ENCODE data around the gene THSD7B.

DNA sequence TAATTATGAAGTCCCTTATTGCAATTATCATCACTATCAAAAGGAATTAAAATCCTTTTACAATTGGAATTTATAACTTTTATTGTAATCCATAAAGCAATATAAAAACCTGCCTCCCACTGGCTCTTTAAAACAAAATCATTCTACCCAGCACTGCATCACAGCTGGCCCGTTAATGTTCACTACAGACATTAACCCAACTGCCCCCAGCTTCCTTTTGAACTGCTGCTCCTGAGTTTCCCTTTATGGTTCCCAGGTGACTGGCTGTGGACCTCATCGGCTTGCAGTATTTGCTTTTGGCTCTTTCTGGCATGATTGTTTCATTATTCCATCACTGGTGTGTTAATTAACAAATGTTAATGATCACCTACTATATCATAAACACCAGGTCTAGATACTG lies 535.6 kb downstream of the THSD7B start:
- TF ChIP-seq POLR2A (IDR thresholded peaks at IDR 0.05; ENCODE audit: low read depth, low read length): no peak
- no peak for TF ChIP-seq CTCF (IDR thresholded peaks at IDR 0.05 in 2 of 3, conservative IDR thresholded peaks at IDR 0.05 in 1 of 3; ENCODE audit: control insufficient read depth in 2 of 3, extremely low read depth in 1 of 3, insufficient read depth in 1 of 3, low read depth in 3 of 3, low read length in 3 of 3)
- no peak for TF ChIP-seq IRF5 (IDR thresholded peaks at IDR 0.05; ENCODE audit: borderline replicate concordance)
- TF ChIP-seq SUPT20H (IDR thresholded peaks at IDR 0.05; ENCODE audit: borderline replicate concordance, control insufficient read depth, low read depth, low read length): no peak
- TF ChIP-seq, protein P1, sequence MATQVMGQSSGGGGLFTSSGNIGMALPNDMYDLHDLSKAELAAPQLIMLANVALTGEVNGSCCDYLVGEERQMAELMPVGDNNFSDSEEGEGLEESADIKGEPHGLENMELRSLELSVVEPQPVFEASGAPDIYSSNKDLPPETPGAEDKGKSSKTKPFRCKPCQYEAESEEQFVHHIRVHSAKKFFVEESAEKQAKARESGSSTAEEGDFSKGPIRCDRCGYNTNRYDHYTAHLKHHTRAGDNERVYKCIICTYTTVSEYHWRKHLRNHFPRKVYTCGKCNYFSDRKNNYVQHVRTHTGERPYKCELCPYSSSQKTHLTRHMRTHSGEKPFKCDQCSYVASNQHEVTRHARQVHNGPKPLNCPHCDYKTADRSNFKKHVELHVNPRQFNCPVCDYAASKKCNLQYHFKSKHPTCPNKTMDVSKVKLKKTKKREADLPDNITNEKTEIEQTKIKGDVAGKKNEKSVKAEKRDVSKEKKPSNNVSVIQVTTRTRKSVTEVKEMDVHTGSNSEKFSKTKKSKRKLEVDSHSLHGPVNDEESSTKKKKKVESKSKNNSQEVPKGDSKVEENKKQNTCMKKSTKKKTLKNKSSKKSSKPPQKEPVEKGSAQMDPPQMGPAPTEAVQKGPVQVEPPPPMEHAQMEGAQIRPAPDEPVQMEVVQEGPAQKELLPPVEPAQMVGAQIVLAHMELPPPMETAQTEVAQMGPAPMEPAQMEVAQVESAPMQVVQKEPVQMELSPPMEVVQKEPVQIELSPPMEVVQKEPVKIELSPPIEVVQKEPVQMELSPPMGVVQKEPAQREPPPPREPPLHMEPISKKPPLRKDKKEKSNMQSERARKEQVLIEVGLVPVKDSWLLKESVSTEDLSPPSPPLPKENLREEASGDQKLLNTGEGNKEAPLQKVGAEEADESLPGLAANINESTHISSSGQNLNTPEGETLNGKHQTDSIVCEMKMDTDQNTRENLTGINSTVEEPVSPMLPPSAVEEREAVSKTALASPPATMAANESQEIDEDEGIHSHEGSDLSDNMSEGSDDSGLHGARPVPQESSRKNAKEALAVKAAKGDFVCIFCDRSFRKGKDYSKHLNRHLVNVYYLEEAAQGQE (IDR thresholded peaks at IDR 0.05; ENCODE audit: low read depth, low read length): no peak
- TF ChIP-seq RAD21 (IDR thresholded peaks at IDR 0.05; ENCODE audit: insufficient read depth, low read depth, low read length): no peak
- no peak for TF ChIP-seq MYC (IDR thresholded peaks at IDR 0.05; ENCODE audit: insufficient read depth, insufficient read length, insufficient replicate concordance, low read length, severe bottlenecking)
- TF ChIP-seq RCOR1 (conservative IDR thresholded peaks at IDR 0.05; ENCODE audit: low read depth, low read length): no peak
